ENCODE results near the gene NKD1.

The NKD1 gene

GRCh38 chr16:50675686-50676610 is 127.8 kb downstream of the NKD1 start:
- no peak for DNase-seq (ENCODE audit: low read depth)

GRCh38 chr16:50676684-50677225 is 128.6 kb downstream of the NKD1 start:
- DNase-seq (ENCODE audit: low read depth) = no peak

GRCh38 chr16:50677351-50677750 is 129.2 kb downstream of the NKD1 start:
- no peak for DNase-seq (ENCODE audit: low read depth)

GRCh38 chr16:50678531-50678930 is 130.3 kb downstream of the NKD1 start:
- no peak for DNase-seq (ENCODE audit: low read depth)

- no peak for DNase-seq (ENCODE audit: low read depth)
These were observed 131.1 kb downstream of the NKD1 start for GRCh38 chr16:50679266-50679665.

- no peak for DNase-seq (ENCODE audit: low read depth)
These were observed 131.7 kb downstream of the NKD1 start for GRCh38 chr16:50679676-50680555.

GRCh38 chr16:50680556-50680893 is 132.3 kb downstream of the NKD1 start:
- DNase-seq (ENCODE audit: low read depth) = no peak

- no peak for DNase-seq (ENCODE audit: low read depth)
These were observed 133.1 kb downstream of the NKD1 start, which contains the start of gene SNX20 for GRCh38 chr16:50681021-50681885. SNX20 (minus strand) TSS chr16:50681312; CDS start chr16:50677526, 3,786 bp downstream.

GRCh38 chr16:50683689-50684374 is 135.6 kb downstream of the NKD1 start:
- no peak for DNase-seq (ENCODE audit: low read depth)

GRCh38 chr16:50684823-50685461 is 136.7 kb downstream of the NKD1 start:
- no peak for DNase-seq (ENCODE audit: low read depth)

- DNase-seq (ENCODE audit: low read depth) = no peak
These were observed 137.4 kb downstream of the NKD1 start for GRCh38 chr16:50685462-50686063.

- no peak for DNase-seq (ENCODE audit: low read depth)
These were observed 139.9 kb downstream of the NKD1 start for GRCh38 chr16:50688083-50688482.

GRCh38 chr16:50688867-50689266 is 140.7 kb downstream of the NKD1 start:
- no peak for DNase-seq (ENCODE audit: low read depth)

- no peak for DNase-seq (ENCODE audit: low read depth)
These were observed 142.0 kb downstream of the NKD1 start for GRCh38 chr16:50690177-50690576.

GRCh38 chr16:50692644-50692998 is 144.4 kb downstream of the NKD1 start:
- no peak for DNase-seq (ENCODE audit: low read depth)

- DNase-seq (ENCODE audit: low read depth) = no peak
These were observed 145.0 kb downstream of the NKD1 start, which contains the start of gene NOD2 for GRCh38 chr16:50692999-50693781. NOD2 (plus strand) TSS chr16:50693606; CDS start chr16:50699496, 5,890 bp downstream.

- no peak for DNase-seq (ENCODE audit: low read depth)
These were observed 146.0 kb downstream of the NKD1 start for GRCh38 chr16:50694206-50694605.

GRCh38 chr16:50695017-50696000 is 147.1 kb downstream of the NKD1 start:
- no peak for DNase-seq (ENCODE audit: low read depth)

All from HS-27A (cell line).